Measurements from ENCODE around the gene DNLZ.

- no peak for TF ChIP-seq POLR2AphosphoS5 (IDR thresholded peaks at IDR 0.05; ENCODE audit: low read depth, low read length)
- no peak for TF ChIP-seq SIN3A (IDR thresholded peaks at IDR 0.05; ENCODE audit: borderline replicate concordance, insufficient read depth, low read length)
These were observed 40.2 kb downstream of the DNLZ start for GRCh38 chr9:136323371-136323789.

Measured in PFSK-1 (cell line).